SK-N-MC (cell line): ENCODE results near the gene DOP1A.

Experiments
- EZH2 ChIP-seq: fragments of 200-600 bp; sonication (generic); IDR thresholded peaks from one replicate; pipeline ENCODE4 v1.6.1; 2017; ENCODE audit warnings: antibody characterized with exemption
- FOXP2 ChIP-seq: optimal IDR thresholded peaks from 2 replicates; pipeline ENCODE3; 2011; ENCODE audit warnings: mild to moderate bottlenecking, moderate library complexity; ENCODE audit not compliant: insufficient read depth; ENCODE audit errors: extremely low read length, control extremely low read depth
- POLR2AphosphoS5 ChIP-seq: IDR thresholded peaks from 2 replicates; pipeline ENCODE4 v1.6.1; 2012; ENCODE audit warnings: mild to moderate bottlenecking, low read depth, low read length, borderline replicate concordance

GRCh38 chr6:83215131-83216047 is 147.9 kb downstream of the DOP1A start:
- TF ChIP-seq EZH2 (no peak), POLR2AphosphoS5 (no peak), FOXP2 (no peak)
